Ishikawa (cell line): ENCODE results near the gene QDPR.

Source experiments
- CEBPB ChIP-seq: IDR thresholded peaks from 2 replicates; pipeline ENCODE4 v1.6.1; 2012
- RAD21 ChIP-seq: IDR thresholded peaks from 2 replicates; pipeline ENCODE4 v1.6.1; 2012; ENCODE audit warnings: low read depth
- TAF1 ChIP-seq: IDR thresholded peaks from 2 replicates; pipeline ENCODE4 v1.6.1; 2012; ENCODE audit warnings: low read depth, mild to moderate bottlenecking
- TCF12 ChIP-seq: IDR thresholded peaks from 2 replicates; pipeline ENCODE4 v1.6.1; 2012; ENCODE audit warnings: low read depth
- TEAD4 ChIP-seq: IDR thresholded peaks from 2 replicates; pipeline ENCODE4 v1.6.1; 2012
- TF ChIP-seq, protein P1 (sequence below): IDR thresholded peaks from 2 replicates; pipeline ENCODE4 v1.6.1; 2012

DNA sequence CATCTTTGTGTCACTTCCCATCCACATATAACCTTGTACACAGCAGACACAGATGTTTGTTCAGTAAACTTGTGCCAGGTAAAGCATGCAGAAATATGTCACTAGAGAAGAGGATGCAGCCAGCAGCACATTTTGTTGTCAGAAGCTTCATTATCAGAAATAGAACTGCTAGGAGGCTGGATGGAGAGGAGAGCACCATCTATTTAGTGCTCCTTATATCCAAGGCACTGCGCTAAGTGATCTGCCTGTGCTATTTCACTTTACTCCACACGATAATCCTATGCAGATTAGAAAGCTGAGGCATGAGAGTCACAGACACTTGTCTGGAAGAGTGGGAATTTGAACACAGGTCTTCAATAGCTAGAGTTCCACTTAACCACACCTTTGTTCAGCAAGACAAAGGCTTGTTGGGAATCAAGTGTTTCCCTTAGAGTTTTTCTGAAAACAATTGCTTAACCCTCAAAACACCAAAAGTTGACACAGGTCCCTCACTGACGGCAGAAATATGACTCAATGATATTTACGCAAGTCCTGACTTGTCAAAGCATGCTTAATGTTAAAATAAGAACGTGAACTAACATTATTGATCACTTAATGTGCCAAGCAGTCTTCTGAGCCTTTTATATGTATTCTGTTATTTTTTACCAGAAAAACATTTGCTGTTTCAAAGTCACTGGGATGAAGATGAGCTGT lies 1.2 kb upstream of the QDPR start:
- TF ChIP-seq RAD21, result no peak
- TF ChIP-seq CEBPB, result no peak
- no peak for TF ChIP-seq TEAD4
- TF ChIP-seq, protein P1, sequence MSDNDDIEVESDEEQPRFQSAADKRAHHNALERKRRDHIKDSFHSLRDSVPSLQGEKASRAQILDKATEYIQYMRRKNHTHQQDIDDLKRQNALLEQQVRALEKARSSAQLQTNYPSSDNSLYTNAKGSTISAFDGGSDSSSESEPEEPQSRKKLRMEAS, result no peak
- TF ChIP-seq TCF12, result no peak
- TF ChIP-seq TAF1, result no peak
